Skeletal muscle satellite cell (primary cell): ENCODE results near the gene ZDBF2.
A peak's percentile ranks its signal among the peaks of the same experiment; 100 is the strongest.

Source experiments
- H3K27me3 ChIP-seq: 2 replicates; pipeline ENCODE4 v1.7.0; 2013; ENCODE audit warnings: low read length; ENCODE audit not compliant: control insufficient read depth, insufficient read depth
- H3K36me3 ChIP-seq: 2 replicates; pipeline ENCODE4 v1.7.0; 2013; ENCODE audit warnings: mild to moderate bottlenecking, control low read depth, low read length; ENCODE audit not compliant: insufficient read depth
- H3K4me1 ChIP-seq: 2 replicates; pipeline ENCODE4 v1.7.0; 2013; ENCODE audit warnings: low read length; ENCODE audit not compliant: control insufficient read depth, insufficient read depth
- H3K4me2 ChIP-seq: 2 replicates; pipeline ENCODE4 v1.7.0; 2013; ENCODE audit warnings: mild to moderate bottlenecking, low read length
- H3K4me3 ChIP-seq: 2 replicates; pipeline ENCODE4 v1.7.0; 2013; ENCODE audit warnings: low read length
- H3K9ac ChIP-seq: 2 replicates; pipeline ENCODE4 v1.7.0; 2013; ENCODE audit warnings: mild to moderate bottlenecking, low read depth, low read length, moderate library complexity
- H3K9me3 ChIP-seq: replicated peaks from 2 replicates; pipeline ENCODE4 v1.7.0; 2013; ENCODE audit warnings: mild to moderate bottlenecking, control low read depth, low read length

ZDBF2 gene

DNA sequence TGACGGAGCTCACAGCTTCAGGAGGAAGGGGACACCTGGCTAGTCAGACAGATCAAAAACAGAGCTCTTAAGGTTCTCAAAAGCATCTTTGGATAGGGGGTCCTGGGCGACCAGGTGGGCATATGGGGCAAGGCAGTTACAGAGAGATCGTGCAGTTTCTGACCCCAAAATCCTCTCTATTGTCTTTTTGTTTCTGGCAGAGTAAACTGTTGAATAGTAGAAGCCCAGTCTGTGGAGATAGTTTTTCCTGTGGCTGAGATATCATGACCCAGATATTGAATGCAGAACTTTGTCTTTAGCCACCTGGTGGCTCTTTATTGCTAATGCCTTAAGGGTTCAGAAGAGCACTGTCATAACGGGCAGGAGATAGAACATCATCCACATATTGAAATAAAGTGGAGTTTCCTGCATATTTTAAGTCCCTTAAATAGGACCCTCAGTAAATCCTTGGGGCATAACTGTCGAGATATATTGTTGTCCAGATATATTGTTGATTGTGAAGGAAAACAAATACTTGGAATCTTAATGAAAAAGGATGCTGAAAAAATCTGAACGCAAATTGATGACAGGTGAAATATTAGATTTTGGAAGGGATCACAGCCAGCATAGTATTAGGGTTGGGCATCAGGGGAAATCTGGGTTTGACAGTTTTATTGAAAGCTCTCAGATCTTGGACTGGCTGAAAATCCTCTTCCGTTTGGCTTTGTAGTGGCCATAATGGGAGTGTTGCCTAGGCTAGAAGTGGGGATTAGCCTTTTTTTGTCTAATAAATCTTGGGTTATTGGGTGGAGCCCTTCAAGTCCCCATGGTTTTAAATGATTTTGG, 14.1 kb upstream of the ZDBF2 start:
- Histone ChIP-seq H3K9ac (no peak overlapping the region), H3K9me3 (no peaks in the 10 kb centered on the region), H3K4me2 (no peak overlapping the region), H3K4me3 (no peak overlapping the region), H3K4me1 (no peaks in the 10 kb centered on the region), H3K36me3 (no peaks in the 10 kb centered on the region), H3K27me3 (peaks cover 82% of the 10 kb centered on the region)

DNA sequence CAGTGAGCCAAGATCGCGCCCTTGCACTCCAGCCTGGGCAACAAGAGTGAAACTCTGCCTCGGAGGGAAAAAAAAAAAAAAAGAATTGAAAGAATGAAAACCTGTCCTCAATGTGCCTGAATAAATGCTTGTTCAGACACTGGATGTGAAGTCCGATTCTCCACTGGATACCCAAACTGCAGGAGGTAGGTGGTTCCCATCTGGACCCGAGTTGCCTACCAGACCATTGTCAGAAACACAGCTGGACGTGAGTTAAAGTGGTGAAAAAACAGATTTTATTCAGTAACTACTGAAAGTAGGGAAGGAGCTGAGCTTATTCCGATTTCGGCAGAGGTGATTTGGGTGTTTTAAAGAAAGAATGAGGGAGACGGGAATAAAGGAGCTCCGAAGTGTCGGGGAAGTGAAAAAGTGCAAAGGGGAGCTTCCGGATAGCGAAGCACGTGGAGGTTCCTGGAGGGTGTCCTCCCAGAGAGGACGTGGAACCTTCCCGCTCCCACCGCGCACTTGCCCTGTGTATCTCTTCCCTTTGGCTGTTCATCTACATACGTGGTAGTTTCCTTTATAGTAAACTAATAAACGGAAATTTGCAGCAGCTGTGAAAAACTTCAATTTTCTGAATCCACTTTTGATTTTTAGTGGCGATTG, 10.4 kb upstream of the ZDBF2 start:
- Histone ChIP-seq H3K9ac (no peak overlapping the region), H3K4me2 (no peak overlapping the region), H3K27me3 (peaks cover 89% of the 10 kb centered on the region)

DNA sequence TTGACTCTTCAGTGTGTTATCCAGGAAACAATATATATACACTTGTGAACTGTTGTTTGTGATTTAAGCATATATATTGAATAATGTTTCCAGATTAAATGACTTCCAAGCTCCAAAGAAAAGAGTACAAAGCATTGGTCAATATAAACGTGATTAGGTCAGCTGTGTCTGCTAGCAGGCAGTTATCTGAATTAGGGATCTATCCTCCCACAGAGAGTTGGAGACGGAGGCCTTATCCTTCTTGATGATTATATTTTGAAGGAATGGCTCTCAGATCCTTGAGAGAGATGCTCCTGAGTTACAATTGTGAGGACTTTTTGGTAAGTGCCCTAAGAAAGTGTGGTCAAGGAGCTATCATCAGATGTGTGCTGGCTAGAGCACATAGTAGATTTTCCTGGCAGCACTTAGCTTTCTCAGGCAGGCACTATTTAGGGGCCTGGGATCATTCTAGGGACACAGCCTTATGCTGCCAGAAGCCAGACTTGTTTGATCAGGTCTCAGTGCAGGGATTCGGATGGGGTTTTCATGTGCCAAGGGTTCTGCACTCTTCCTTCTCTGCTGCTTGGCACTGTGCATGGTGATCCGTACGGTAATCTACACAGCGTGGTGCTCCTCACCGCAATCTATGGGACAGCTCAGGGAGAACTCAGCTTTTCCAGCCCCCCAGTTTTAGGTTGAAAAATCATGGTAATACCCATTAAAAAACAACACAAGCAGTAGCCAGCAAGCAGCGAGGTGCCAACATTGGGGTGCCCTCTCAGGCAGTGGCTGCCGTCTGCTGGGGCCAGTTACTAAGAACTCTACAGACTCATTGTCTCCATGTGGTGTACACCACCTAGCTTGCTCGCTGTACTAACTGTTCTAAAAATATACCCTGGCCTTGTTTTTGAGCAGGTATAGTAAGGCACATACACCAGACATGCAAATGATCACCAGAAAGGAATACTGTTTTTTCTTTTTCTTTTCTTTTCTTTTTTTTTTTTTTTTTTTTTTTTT, 8.0 kb upstream of the ZDBF2 start:
- Histone ChIP-seq H3K9me3 (no peaks in the 10 kb centered on the region), H3K9ac (no peak overlapping the region), H3K4me2 (no peak overlapping the region), H3K4me1 (no peaks in the 10 kb centered on the region), H3K4me3 (no peak overlapping the region), H3K36me3 (no peaks in the 10 kb centered on the region), H3K27me3 (peaks cover 73% of the 10 kb centered on the region)

More for the DNA sequence above, 10.4 kb upstream of the ZDBF2 start:
- Histone ChIP-seq H3K36me3 (no peaks in the 10 kb centered on the region), H3K4me1 (no peaks in the 10 kb centered on the region), H3K4me3 (no peak overlapping the region), H3K9me3 (no peaks in the 10 kb centered on the region)

DNA sequence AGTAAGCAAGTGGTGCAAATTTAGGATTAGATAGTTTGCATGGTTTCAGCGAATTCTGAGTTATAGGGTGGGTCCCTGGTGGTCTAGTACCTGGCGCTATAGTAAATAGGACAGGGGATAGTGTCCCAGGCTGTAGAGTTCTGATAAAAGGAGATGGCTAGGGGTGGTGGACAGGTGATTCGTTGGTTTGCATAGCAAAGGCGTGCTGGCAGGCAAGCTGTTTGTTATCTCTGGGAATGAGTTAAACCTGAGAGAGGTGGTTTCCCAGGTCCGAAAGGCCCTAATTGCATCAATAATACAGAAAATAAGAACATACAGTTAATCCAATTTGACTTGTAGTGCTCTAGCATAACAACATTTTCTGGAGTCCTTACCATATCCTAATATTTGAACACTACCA, 6.9 kb upstream of the ZDBF2 start:
- no peak overlapping the region for H3K9ac ChIP-seq
- H3K4me3 ChIP-seq = no peak overlapping the region
- H3K9me3 ChIP-seq = no peaks in the 10 kb centered on the region
- no peaks in the 10 kb centered on the region for H3K4me1 ChIP-seq
- no peaks in the 10 kb centered on the region for H3K36me3 ChIP-seq
- H3K4me2 ChIP-seq = no peak overlapping the region
- peaks cover 72% of the 10 kb centered on the region for H3K27me3 ChIP-seq

DNA sequence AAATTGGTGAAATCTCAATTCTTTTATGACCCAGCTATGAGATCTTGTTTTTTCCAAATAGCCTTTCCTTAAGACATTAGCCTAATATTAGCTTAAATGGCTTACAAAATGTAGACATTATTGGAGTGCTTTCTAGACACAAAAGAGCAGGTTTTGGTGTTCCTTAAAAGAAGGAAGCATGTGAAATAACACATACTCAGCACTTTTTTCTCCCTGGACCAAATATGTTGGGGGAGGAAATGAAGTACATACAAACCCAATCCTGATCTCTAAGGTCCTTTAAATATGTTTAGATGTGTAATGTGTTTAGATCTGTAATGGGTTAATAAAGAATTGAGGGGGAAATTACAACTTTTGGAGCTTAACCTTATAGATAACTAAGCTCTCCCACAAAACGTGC, 3.4 kb upstream of the ZDBF2 start:
- H3K27me3 ChIP-seq = peaks cover 58% of the 10 kb centered on the region

DNA sequence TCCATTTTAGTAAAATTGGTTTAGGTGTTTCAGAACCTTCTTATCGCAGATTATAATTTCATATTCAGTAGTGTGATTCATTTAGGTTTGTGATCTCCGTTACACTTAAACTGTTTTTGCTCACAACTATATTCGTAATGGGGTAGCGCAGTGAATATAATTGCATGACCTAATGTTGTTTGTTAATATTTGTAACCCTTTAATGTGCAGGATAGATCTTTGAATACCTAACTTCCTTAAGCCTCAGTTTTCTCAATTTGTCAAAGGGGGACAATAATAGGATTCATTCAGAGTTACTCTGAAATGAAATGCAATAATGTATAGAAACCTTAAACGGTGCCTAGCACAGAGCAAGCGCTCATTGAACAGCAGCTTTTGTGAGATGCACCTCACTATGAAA, 558 bp upstream of the ZDBF2 start:
- peaks cover 45% of the 10 kb centered on the region for H3K27me3 ChIP-seq
- no peaks in the 10 kb centered on the region for H3K9me3 ChIP-seq
- peak overlapping the region; percentile 85 for H3K4me2 ChIP-seq
- peak overlapping the region; percentile 82 for H3K4me3 ChIP-seq
- H3K36me3 ChIP-seq = no peaks in the 10 kb centered on the region
- no peaks in the 10 kb centered on the region for H3K4me1 ChIP-seq
- H3K9ac ChIP-seq = peak overlapping the region; percentile 83

More for the DNA sequence above, 3.4 kb upstream of the ZDBF2 start:
- Histone ChIP-seq H3K9me3 (no peaks in the 10 kb centered on the region), H3K36me3 (no peaks in the 10 kb centered on the region), H3K4me3 (no peak overlapping the region), H3K4me2 (no peak overlapping the region), H3K9ac (no peak overlapping the region), H3K4me1 (no peaks in the 10 kb centered on the region)

DNA sequence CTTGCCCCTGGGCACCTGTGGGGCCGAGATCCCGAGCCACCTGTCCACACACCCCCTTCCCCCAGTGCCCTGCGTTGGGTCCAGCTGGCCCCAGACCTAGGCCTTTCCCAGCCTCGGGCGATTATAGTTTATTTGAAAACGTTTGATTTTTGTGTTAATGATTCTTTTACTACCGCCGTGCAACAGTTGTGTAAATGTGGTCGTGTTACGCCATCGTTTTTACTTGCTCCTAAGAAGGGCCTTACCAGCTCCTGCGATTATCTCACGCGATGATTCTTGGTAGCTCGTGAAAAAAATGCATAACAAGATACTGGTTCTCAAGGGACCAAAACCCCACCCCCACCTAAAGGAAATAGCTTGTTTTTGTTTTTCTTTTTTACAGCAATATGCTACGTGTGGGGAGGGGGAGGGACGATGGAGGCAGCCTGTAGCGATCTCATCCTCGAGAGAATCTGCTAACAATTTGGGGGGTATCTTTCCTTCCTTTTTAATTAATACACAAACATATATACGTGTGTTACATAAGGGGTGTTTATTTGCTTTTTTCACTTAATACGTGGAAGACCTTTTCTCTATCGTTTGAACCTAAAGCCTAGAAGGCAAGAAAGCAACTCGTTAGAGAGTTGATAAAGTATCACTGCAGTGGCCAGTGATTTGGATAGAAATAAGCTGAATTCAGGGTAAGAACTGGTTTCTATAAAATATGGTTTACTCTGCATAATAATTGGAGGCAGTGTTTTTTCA, 1.0 kb downstream of the ZDBF2 start:
- Histone ChIP-seq H3K4me3 (peak overlapping the region; percentile 82), H3K9me3 (no peaks in the 10 kb centered on the region), H3K9ac (peak overlapping the region; percentile 83), H3K4me1 (no peaks in the 10 kb centered on the region), H3K36me3 (no peaks in the 10 kb centered on the region), H3K4me2 (peak overlapping the region; percentile 85), H3K27me3 (peaks cover 43% of the 10 kb centered on the region)

DNA sequence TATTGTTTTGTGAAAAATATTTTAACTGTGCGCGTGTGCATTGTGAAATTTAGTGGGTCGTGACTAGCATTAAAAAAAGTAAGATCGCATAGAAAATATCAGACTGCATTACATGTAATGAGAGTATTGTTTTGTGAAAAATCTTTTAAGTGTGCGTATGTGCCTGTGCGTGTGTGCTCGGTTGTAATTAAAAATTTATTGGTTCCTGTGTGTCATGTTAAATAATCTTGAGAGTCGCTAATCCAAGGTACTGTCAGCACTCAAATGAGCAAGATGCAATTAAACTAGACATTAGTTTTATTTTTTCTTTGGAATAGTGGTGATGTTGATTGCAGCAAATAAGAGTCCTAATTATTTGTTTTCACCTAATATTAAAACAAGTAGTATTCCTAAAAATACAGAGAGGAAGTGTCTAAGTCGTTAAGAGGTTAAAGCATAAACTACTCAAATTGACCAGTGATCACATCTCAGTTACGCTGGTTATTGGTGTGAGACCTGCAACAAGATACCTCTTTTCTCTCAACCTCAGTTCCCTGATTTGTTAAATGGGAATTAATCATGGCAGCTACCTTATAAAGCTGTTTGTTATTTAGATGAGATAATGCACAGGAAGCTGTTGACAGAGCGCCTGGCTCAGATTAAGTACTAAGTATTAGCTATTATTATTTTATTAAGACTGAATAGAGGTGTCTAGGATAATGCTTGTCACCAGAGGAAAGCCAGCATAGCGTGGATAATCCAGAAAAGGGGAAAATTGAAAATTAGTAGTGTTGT, 1.9 kb downstream of the ZDBF2 start:
- Histone ChIP-seq H3K9me3 (no peaks in the 10 kb centered on the region), H3K36me3 (no peaks in the 10 kb centered on the region), H3K4me3 (peak overlapping the region; percentile 82), H3K4me2 (peak overlapping the region; percentile 85), H3K27me3 (peaks cover 37% of the 10 kb centered on the region), H3K9ac (peak overlapping the region; percentile 83), H3K4me1 (no peaks in the 10 kb centered on the region)

DNA sequence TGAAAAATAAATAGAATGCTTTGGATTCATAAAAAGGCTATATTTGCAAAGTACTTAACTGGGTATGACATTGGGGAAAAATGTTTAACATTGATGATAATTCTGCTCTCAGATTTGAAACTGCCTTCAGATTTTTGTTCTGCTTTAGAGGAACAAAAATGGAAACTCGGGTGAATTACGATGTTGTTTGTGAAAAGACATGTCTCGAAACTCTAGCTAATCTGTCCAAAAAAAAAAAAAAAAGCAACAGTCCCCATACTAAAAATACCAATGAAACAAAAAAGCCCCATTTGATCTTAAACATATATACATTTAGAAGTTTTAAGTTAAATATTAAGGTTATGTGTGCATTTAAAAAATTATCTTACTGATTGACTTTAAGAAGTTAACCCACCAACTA, 3.0 kb downstream of the ZDBF2 start:
- H3K4me3 ChIP-seq = no peak overlapping the region
- peaks cover 30% of the 10 kb centered on the region for H3K27me3 ChIP-seq
- no peaks in the 10 kb centered on the region for H3K4me1 ChIP-seq
- H3K4me2 ChIP-seq = no peak overlapping the region
- H3K9me3 ChIP-seq = no peaks in the 10 kb centered on the region
- H3K36me3 ChIP-seq = peaks cover under 1% of the 10 kb centered on the region
- H3K9ac ChIP-seq = no peak overlapping the region

DNA sequence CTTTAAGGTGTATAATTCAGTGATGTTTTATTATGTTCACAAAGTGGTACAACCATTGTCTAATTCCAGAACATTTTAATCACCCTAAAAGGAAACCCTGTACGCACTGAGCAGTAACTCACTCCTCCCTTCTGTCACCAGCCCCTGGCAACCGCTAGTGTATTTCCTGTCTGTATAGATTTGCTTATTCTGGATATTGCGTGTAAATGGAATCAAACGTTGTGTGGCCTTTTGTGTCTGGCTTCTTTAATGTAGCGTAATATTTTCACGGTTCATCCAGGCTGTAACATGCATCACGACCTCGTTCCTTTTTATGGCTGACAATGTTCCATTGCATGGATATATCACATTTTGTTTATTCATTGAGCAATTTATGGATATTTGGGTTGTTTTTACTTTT, 8.3 kb downstream of the ZDBF2 start:
- peaks cover 2% of the 10 kb centered on the region for H3K27me3 ChIP-seq
- no peak overlapping the region for H3K9ac ChIP-seq
- H3K4me2 ChIP-seq = no peak overlapping the region
- peaks cover 8% of the 10 kb centered on the region for H3K9me3 ChIP-seq
- H3K36me3 ChIP-seq = peaks cover 11% of the 10 kb centered on the region
- no peak overlapping the region for H3K4me3 ChIP-seq
- H3K4me1 ChIP-seq = no peaks in the 10 kb centered on the region
